ENCODE measurements around the gene COL17A1.

The COL17A1 gene

DNA sequence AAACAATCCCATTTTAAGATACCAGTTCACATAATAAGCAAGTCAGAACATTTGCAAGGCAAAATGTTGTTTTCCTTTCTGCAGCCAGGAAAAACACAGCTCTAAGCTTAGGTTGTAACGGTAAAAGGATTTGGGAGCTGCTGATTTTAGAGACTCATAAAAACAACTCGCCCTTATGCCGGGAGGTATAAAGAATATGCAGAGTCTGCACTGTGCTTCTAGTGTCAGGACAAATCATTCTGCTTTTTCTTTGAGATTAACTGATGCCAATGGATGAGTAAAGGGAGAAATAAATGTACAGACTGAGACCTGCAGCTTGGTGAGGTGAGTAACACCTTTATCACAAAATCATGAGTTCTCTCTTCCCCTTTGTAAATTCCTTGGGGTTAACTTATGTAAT, 34.3 kb upstream of the COL17A1 start:
- no peak overlapping the region for H3K27ac ChIP-seq (ENCODE audit: low read depth, low read length, poor library complexity, severe bottlenecking)
- H3F3A ChIP-seq (ENCODE audit: insufficient read depth, low read length) = no peaks in the 10 kb centered on the region
- H3K9me3 ChIP-seq (ENCODE audit: low read length) = no peaks in the 10 kb centered on the region
- H3K36me3 ChIP-seq (ENCODE audit: insufficient read depth, low read length) = peaks cover 2% of the 10 kb centered on the region; the same call in 1 of the 2 replicates
- no peak overlapping the region for H3K4me2 ChIP-seq (ENCODE audit: low read length)
- H2AFZ ChIP-seq (ENCODE audit: low read length) = no peak overlapping the region
- TF ChIP-seq, protein P1, sequence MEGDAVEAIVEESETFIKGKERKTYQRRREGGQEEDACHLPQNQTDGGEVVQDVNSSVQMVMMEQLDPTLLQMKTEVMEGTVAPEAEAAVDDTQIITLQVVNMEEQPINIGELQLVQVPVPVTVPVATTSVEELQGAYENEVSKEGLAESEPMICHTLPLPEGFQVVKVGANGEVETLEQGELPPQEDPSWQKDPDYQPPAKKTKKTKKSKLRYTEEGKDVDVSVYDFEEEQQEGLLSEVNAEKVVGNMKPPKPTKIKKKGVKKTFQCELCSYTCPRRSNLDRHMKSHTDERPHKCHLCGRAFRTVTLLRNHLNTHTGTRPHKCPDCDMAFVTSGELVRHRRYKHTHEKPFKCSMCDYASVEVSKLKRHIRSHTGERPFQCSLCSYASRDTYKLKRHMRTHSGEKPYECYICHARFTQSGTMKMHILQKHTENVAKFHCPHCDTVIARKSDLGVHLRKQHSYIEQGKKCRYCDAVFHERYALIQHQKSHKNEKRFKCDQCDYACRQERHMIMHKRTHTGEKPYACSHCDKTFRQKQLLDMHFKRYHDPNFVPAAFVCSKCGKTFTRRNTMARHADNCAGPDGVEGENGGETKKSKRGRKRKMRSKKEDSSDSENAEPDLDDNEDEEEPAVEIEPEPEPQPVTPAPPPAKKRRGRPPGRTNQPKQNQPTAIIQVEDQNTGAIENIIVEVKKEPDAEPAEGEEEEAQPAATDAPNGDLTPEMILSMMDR (IDR thresholded peaks at IDR 0.05; ENCODE audit: low read length) = no peak
- TF ChIP-seq EZH2 (IDR thresholded peaks at IDR 0.05; ENCODE audit: borderline replicate concordance, low read length) = no peak
- H3K4me3 ChIP-seq (ENCODE audit: low read depth, low read length, poor library complexity, severe bottlenecking) = no peak overlapping the region
- H3K9ac ChIP-seq (ENCODE audit: low read length) = no peak overlapping the region
- H3K4me1 ChIP-seq (ENCODE audit: insufficient read depth, low read length, severe bottlenecking) = peaks cover 29% of the 10 kb centered on the region
- H3K27me3 ChIP-seq (ENCODE audit: insufficient read depth, low read length) = no peaks in the 10 kb centered on the region
- H3K79me2 ChIP-seq (ENCODE audit: insufficient read depth, low read length) = no peaks in the 10 kb centered on the region
- H4K20me1 ChIP-seq (ENCODE audit: insufficient read depth, low read length) = no peaks in the 10 kb centered on the region
- H3K9me2 ChIP-seq (ENCODE audit: low read depth, low read length) = no peaks in the 10 kb centered on the region

DNA sequence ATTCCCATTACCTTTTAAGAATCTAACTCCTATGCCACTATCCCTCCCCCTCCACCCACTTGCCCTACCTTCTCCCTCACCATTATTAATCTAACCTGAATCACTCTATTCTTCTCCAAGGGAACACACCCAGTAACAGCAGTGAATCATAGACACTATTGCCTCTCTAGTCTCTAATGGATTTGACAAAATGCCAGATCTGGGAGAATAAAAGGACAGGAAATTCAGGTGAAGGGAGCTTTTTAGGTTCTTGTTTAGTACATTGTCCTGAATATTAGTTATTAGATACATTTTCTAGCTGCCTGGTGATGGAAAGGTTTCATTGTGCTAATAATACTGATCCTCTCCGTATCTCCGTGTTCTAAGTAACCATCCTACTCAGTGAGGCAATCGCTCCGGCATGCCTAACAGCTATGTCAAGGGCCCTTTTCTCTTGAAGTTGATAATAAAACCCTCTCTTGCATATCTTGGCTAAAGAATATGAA, 32.2 kb upstream of the COL17A1 start:
- Histone ChIP-seq H3K9ac (ENCODE audit: low read length) (no peak overlapping the region), H3K36me3 (ENCODE audit: insufficient read depth, low read length) (no peaks in the 10 kb centered on the region), H3K4me2 (ENCODE audit: low read length) (no peak overlapping the region), H3K9me2 (ENCODE audit: low read depth, low read length) (no peaks in the 10 kb centered on the region), H3K79me2 (ENCODE audit: insufficient read depth, low read length) (no peaks in the 10 kb centered on the region), H3K4me1 (ENCODE audit: insufficient read depth, low read length, severe bottlenecking) (peaks cover 20% of the 10 kb centered on the region), H3K27me3 (ENCODE audit: insufficient read depth, low read length) (no peaks in the 10 kb centered on the region), H3K9me3 (ENCODE audit: low read length) (no peaks in the 10 kb centered on the region), H2AFZ (ENCODE audit: low read length) (no peak overlapping the region), H4K20me1 (ENCODE audit: insufficient read depth, low read length) (no peaks in the 10 kb centered on the region), H3F3A (ENCODE audit: insufficient read depth, low read length) (no peaks in the 10 kb centered on the region), H3K27ac (ENCODE audit: low read depth, low read length, poor library complexity, severe bottlenecking) (no peak overlapping the region), H3K4me3 (ENCODE audit: low read depth, low read length, poor library complexity, severe bottlenecking) (no peak overlapping the region)
- TF ChIP-seq, protein P1 (IDR thresholded peaks at IDR 0.05; ENCODE audit: low read length) = no peak
- TF ChIP-seq EZH2 (IDR thresholded peaks at IDR 0.05; ENCODE audit: borderline replicate concordance, low read length) = no peak

DNA sequence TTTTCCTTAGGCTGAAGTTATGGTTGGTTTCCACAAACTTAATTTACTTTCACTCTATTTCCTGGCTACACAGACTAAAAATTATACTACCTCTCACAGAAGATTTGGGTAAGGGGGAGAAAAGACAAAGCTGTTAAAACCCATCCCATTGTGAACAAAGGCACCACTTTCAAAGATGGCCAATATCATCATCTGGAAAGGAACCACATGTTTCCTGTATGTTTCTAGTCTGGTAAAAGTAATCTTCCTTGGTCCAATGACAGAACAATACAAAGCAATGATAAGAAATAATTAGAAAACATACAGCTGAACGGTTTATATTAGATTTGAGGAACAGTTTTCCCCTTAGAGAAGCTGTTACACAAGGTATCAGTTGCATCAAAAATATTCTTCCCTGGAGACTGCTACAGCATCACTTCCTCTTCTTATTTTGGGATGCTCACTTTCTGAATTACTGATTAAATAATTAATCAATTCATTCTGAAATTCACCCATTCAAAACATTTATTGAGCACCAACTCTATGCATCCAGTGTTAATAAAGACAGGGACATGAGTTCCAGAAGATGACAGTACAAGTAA, 27.8 kb upstream of the COL17A1 start:
- Histone ChIP-seq H3K9me2 (ENCODE audit: low read depth, low read length) (no peaks in the 10 kb centered on the region), H3K9ac (ENCODE audit: low read length) (no peak overlapping the region), H4K20me1 (ENCODE audit: insufficient read depth, low read length) (no peaks in the 10 kb centered on the region), H3K27me3 (ENCODE audit: insufficient read depth, low read length) (no peaks in the 10 kb centered on the region), H3F3A (ENCODE audit: insufficient read depth, low read length) (no peaks in the 10 kb centered on the region), H3K27ac (ENCODE audit: low read depth, low read length, poor library complexity, severe bottlenecking) (no peak overlapping the region), H3K79me2 (ENCODE audit: insufficient read depth, low read length) (no peaks in the 10 kb centered on the region), H3K4me3 (ENCODE audit: low read depth, low read length, poor library complexity, severe bottlenecking) (no peak overlapping the region), H3K4me2 (ENCODE audit: low read length) (no peak overlapping the region), H3K36me3 (ENCODE audit: insufficient read depth, low read length) (no peaks in the 10 kb centered on the region), H3K9me3 (ENCODE audit: low read length) (no peaks in the 10 kb centered on the region), H3K4me1 (ENCODE audit: insufficient read depth, low read length, severe bottlenecking) (no peaks in the 10 kb centered on the region), H2AFZ (ENCODE audit: low read length) (no peak overlapping the region)
- TF ChIP-seq, protein P1 (IDR thresholded peaks at IDR 0.05; ENCODE audit: low read length) = no peak
- TF ChIP-seq EZH2 (IDR thresholded peaks at IDR 0.05; ENCODE audit: borderline replicate concordance, low read length) = no peak
